ENCODE measurements around the gene NRG2.

- TF ChIP-seq POLR2A (IDR thresholded peaks at IDR 0.05) (no peak), CTCF (IDR thresholded peaks at IDR 0.05) (no peak)
These were observed 82.2 kb downstream of the NRG2 start for GRCh38 chr5:139960723-139961383.
